NCI-H146 (cell line): Measurements from ENCODE around the gene TNFRSF14.

Source experiments
- DNase-seq: peaks from one replicate; lab custom pipeline; 2025; lab: John Stamatoyannopoulos, UW

The TNFRSF14 gene

DNA sequence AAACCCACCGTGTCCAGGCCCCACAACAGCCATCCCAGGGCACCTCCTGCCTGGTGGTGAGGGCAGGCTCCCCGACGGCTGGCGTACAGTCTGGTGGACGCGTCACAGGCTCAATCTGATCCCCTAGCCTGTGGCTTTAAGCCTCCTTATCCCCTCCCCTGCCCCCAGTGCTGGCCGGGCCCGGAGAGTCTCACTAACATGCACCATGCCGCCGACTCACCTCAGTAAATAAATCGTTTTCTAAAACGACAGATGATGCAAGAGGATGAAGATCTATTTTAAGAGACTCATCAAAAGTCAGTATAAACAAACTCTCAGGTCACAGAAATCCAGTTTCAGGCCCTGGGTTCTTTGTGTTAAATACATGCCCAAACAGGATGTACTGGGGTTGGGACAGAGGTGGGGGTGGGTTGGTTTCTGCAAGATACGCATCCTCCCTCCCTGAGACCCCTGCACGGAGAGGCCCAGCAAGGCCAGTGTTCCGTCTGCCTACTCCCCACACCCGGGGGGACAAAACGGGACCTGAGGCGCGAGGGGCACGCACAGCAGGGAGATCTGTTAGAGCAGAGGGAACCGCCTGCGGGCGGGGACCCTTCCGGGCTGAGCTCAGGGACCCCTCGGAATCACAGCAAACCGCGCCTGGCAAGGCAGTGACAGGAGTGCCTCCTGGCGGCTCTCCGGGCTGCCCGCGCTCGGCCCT lies 32.8 kb upstream of the TNFRSF14 start:
- no peak for DNase-seq

DNA sequence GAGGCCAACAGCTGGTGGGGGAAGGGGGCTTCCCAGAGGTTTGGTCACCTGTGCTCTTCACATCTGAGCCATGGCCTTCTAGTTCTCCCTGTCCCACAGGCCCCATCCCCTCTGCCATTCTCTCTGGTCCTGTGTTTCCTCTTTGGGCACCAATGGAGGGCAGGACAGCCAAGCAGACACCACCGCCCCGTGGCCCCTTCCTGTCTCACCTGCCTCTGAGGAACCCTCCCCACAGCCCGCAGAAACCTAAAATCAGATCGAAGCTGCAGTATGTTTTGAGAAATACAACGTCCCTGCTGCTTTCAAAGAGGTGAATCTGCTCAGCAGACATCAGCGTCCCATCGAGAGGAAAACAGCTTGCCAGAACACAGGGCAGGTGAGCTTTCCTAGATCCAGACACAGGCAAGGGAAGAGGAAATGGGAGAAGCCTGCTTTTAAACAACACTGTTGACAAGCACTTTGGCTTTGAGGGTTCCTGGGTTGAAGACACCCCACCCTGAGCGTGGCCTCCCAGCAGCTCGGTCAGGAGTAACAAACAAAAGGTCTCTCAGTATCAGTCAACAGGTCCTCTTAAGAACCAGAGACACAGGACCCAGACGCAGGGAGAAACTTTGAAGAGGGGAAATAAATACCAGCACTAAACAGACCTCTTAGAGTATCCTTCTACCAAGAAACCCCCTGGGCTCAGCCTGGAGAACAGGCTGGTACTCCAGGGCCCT lies 32.1 kb upstream of the TNFRSF14 start:
- no peak for DNase-seq

DNA sequence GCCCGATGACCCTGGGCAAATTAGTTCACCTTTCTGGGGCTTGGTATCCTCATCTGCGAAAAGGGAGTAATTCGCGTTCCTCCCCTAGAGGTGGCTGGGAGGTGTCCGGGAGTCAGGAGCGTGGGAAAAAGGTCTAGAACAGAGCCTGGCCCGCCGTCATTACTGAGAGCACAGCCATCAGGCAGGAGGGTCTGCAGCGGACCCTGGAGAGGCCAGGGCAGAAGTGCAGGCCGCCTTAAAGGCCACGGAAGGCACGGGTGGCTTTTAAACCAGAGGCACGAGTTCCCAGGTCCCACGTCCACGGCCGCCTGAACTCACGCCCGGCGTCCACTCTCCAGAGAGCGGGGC lies 30.6 kb upstream of the TNFRSF14 start:
- DNase-seq, result no peak

GRCh38 chr1:2525920-2526823 lies 30.0 kb upstream of the TNFRSF14 start, which contains the start of gene PANK4:
Gene PANK4, minus strand, starts transcription at chr1:2526596. Its CDS starts 9 bp downstream, at chr1:2526587.
- peak; percentile 89 for DNase-seq

DNA sequence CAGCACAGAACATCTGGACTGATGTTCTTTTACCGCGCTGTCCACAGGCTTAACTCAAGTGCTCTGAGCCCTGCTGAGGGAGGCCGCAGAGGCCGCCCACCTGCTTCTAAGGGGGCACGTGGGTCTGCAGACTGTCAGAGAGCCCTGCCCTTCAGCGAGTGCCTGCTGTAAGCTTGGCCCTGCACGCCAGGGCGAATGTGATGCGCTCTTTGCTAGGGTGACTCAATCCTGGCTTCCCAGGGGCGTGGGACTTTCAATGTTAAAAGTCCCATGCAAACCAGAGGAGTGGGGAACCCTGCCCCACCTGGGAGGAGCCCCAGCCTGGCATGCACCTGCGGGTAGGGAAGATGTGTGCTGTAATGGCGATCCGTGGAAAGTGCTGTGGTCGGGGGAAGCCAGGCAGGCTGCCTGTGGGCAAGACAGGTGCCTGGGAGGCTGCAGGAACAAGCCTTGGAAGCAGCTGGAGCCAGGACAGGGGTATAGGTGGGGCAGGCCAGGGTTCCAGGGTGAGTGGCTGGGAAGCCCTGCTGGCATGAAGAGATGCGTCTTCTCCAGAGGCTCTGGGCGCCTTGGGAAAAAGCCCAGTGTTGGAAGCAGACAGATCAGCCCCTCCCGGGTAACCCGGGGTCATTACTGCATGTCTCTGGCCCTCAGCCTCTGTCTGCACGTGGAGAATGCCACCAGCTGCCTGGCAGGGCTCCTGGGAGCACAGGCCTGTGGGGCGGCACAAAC lies 29.2 kb upstream of the TNFRSF14 start:
- peak; percentile 40 for DNase-seq

- DNase-seq, result no peak
These were observed 28.7 kb upstream of the TNFRSF14 start for GRCh38 chr1:2527556-2527860.

DNA sequence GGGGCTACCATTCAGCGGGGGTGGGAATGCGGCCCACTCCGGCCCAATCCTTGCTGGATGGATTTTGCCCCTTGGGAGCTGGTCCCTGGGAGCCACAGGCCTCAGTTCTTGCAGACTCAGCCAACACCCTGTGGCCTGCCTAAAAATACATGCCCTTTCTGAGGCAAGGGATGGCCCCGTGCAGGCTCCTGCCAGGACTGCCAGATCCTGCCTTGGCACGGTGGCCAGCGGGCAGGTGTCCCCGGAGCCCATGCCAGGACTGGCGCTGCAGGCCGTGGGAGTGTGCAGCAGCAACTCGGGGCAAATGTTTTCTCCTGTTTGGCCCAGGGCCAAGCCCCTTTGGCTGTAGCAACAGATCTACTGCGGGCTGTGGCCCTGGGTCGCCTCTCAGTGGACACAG lies 28.2 kb upstream of the TNFRSF14 start:
- no peak for DNase-seq

DNA sequence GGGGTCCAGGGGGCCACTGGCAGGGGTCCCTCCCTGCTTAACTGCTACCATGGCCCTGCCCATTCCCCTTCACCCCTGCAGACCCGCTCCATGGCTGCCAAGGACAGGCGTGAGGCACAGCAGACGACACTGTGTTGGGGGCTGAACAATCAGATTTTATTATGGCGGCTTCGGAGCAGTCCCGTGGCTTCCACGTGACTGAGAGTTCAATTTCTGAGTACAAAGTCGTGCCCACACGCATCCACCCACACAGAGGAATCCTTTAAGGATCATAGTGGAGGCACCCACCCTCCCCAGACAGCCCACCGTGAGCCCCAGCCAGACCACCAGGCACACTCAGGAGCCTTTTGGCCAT lies 27.6 kb upstream of the TNFRSF14 start:
- no peak for DNase-seq

DNA sequence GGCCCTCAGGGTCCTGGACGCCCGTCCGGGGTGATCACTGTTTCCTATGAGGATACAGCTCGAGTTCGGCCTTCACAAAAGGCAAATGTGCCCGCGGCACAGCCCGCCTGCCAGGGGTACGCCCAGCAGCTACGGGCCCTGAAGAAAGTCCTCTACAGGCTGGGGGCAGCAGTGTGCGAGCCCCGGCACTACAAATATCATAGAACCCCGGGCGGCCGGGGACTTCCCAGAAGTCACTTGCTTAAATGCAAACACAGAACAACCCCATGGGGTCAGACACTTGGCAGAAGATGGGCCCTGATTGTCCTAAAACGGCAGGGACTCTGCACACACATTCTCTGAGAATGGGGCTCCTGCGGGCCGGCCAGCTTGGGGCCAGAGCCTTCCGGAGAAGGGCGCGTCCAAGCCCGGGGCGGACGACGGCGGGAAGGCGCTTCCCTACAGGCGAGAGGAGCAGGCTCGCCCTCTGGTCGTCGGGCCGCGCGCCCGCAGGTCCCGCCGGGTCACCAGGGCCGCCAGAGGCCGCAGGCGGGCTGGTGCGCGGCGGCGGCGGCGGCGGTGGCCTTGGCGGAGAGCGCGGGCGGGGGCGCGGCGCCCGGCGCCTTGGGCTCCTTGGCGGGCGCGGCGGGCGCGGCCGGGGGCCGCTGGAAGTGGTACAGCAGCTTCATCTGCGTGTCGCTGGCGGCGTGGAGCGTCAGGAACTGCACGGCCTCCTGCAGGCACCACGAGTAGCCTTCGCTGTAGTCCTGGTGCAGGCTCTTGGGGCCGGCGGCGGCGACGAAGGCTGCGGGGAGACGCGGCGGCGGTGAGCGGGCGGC lies 27.0 kb upstream of the TNFRSF14 start:
- DNase-seq, result peak; percentile 35

DNA sequence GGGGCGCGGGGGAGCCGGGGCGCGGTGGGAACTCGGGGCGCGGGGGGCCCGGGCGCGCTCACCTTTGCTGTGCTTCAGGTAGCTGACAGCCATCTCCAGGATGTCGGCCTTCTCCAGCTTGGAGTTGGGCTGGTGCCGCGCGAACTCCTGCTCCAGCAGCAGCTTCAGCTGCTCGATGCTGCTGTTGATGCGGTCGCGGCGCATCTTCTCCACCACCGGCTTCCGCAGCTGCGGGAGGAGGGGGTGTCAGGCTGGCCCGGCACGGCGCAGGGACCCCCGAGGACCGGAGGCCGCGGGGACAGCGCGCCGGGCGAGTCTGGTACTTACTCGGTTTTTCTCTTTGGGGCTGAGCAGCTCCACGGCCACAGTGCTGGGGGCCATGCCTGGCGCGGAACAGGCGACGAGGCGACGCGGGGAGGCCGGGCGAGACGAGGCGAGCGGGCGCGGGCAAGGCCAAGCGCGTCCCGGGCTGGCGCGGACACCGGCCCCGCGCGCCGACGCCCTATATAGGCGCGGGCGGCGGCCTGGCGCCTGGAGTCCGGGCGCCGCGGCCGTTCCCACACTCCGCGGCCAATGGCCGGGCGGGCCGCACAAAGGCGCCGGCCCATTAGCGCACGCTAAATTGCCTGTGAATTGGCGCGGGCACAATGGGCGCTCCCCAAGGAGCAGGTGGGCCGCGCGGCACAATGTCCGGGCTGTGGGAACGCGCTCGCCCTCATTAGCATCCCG lies 26.2 kb upstream of the TNFRSF14 start, which contains the start of gene HES5:
TSS of gene HES5 (minus strand) at position 480 of the 729 bp plus-strand sequence. CDS start at position 381, 99 bp downstream.
- peak; percentile 53 for DNase-seq

DNA sequence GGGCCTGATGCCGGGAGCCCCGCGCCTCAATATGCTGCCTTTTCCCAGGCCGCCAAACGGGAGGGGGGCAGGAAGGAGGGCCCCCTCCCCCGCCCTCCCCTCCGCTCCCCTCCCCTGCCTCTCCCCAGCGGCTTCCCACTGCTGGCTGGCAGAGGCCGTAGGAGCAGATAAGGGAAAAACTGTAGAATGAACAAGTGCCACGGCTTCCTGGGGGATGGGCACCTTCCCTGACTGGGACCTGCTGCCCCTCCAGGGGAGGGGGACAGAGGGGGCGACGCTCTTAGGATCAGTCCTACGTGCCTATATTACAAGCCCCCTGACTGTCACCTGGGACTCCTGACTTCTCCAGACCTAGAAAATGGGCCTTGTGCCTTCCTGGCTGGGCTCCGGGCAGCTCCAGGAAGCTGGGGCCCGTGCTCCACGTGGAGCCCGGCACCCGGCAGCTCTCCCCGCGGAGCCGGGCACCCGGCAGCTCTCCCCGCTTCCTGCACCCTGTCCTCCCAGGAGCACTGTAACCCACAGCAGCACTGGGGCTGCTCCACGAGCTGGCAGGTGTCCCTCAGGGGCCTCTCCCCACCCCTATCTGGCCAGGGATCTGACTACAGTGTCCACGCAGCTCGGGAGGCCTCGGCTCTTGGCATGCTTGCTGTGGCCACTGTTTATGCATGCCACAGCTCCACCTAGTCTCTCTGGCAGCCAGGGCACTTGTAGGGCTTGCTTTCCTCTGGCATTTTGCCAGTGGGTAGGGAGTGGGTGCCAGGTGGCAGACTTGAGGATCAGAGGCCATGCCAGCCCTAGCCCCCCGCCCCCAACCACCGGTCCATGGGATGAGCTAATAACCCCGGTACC lies 25.4 kb upstream of the TNFRSF14 start:
- no peak for DNase-seq

DNA sequence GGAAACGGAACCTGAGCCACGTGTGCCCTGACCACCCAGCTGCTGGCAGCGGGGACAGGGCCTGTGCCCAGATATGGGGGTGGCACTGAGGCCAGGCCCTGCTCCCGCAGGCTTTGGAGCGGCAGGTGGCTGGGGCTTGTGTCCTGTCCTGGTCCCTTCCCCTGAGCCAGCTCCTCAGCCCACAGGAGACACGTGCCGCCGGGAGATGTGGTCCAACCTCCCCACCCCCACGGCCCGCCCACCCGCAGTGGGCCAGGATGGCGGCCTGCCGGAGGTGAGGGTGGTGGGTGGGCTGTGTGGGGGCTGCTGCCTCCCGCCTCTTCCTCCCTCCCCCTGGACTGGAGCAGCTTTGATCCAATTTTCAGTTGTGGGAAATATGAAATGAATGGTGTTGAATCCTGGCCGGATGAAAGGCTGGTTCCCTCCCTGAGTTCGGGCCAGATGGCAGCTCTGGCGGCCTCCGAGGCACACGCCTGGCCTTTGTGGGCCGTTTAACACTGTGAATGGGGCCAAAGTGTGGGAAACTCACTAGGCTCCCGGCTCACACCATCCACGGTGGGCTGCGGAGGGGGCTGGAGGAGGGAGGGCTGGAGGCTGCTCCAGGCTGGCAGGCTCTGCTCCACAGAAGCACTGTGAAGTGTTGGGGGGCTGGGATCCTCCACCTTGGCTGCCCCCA lies 23.5 kb upstream of the TNFRSF14 start:
- no peak for DNase-seq

GRCh38 chr1:2533365-2533764 lies 22.8 kb upstream of the TNFRSF14 start:
- no peak for DNase-seq

DNA sequence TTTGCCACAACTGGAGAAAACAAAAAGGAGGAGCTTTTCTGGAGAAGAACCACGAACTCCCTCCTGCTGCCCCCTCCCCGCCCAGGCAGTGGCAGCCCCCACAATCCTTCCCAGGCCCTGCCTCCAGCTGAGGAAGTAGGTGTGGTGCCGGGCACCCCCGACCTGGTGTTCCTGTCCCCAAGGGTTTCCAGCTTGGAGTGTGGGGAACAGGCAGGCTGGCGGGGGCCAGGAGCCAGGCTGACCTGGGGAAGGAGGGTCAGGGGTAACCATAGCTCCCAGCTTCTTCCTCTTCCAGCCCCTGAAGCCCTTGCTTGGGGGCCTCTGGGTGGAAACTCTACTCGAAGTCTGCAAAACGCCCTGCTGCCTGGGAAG lies 21.9 kb upstream of the TNFRSF14 start:
- no peak for DNase-seq

DNA sequence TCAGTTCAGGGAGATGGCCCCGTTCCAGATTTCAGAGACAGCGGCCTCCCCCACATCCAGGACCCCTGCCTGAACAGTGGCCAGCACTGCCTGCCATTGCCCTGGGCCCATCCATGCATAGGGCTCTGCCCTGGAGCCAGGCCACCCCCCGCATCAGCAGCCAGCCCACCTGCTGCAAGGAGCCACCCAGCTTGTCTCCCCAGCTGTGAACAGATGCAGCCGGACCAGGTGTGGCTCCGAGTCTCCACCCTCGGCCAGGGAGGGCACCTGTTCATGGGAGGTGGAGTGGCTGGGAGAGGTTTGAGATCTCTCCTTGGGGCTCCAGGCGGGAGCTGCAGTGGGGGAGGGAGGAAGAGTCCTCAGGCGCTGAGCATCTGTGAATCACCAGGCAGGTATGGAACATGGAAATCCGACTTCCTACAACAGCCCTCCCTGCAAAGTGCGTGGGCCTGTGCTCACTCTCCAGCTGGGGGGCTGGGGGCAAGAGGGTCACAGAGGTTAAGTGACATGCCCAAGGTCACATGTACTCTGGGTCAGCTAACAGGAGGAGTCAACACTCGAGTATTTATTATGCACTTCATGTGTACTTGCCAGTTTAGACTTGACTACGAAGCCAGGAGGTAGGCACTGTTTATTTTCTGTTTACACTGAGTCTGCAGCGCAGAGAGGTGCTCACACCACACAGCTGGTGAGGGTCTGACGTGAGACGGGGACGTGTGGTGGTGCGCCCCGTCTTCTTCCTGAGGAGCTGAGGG lies 21.3 kb upstream of the TNFRSF14 start:
- DNase-seq, result peak; percentile 67

DNA sequence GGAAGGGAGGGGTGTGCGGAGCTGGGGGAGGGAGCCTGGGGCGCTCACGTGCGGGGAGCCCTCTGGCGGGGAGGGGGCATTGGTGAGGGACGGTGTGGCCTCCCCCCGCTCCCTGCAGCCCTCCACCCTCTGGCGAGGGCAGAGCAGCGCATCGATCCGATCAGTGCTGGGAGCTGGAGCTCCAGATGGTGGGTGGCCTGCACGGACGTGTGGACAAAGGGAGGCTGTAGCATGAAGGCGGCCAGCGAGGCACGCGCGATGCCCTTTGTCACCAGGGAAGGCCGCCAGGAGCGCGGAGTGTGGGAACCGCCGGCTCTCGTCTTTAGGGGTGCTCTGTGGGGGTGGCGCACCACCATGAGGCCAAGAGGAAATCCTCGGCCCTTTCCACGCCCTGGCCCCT lies 20.7 kb upstream of the TNFRSF14 start:
- DNase-seq, result no peak

DNA sequence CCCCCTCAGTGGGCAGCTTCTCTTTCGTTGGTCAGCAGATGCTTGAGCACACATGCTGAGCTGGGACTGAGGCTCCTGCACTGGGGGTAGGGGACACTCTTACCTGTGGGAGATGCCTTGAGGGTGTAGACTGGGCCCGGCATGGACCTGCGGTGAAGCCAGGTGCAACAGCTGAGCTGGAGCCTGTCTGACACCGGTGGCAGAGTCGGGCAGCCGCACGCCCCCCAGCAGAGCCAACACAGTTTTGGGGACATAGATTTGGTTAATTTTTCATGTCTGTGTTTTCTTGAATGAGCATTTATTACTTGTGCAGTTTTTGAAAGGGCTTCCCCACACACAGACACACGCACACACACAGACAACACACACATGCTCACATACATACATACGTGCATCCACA lies 20.2 kb upstream of the TNFRSF14 start:
- DNase-seq, result no peak

DNA sequence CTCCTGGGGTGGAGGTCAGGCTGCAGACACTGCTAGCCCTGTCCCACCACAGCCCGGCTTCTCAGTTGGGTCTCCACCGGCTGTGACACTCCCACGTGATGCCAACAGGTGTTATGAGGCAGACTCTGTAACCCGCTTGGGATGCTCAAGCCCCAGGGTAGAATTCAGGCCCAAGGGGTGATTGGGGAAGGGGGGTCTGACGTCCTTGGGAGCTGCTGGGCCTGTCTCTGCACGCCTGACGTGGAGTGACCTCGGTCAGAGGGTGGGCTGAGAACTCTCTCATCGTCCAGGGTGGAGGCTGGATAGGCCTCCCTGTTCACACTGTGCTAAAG lies 18.4 kb upstream of the TNFRSF14 start:
- no peak for DNase-seq

DNA sequence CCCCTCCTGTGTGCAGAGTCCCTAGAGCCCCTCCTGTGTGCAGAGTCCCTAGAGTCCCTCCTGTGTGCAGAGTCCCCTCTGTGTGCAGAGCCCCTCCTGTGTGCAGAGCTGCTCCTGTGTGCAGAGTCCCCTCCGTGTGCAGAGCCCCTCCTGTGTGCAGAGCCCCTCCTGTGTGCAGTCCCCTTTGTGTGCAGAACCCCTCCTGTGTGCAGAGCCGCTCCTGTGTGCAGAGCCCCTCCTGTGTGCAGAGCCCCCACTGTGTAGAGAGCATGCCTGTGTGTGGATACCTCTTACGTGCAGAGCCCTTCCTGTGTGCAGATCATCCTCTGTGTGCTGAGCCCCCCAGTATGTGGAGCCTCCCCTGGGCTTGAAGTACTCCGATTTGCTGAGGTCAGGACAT lies 17.8 kb upstream of the TNFRSF14 start:
- DNase-seq, result no peak
